ENCODE measurements around the gene C3orf18.

Gene C3orf18

GRCh38 chr3:50567386-50568167 lies at the start of gene C3orf18:
TSS of gene C3orf18 (minus strand) at chr3:50567747. CDS start at chr3:50565699, 2,048 bp downstream.
- DNase-seq = peak; percentile 77

GRCh38 chr3:50616770-50617095 lies 49.2 kb upstream of the C3orf18 start:
- peak; percentile 73 for DNase-seq

GRCh38 chr3:50616003-50616769 lies 48.6 kb upstream of the C3orf18 start:
- DNase-seq = peak; percentile 73

GRCh38 chr3:50615190-50615589 lies 47.6 kb upstream of the C3orf18 start:
- no peak for DNase-seq

DNA sequence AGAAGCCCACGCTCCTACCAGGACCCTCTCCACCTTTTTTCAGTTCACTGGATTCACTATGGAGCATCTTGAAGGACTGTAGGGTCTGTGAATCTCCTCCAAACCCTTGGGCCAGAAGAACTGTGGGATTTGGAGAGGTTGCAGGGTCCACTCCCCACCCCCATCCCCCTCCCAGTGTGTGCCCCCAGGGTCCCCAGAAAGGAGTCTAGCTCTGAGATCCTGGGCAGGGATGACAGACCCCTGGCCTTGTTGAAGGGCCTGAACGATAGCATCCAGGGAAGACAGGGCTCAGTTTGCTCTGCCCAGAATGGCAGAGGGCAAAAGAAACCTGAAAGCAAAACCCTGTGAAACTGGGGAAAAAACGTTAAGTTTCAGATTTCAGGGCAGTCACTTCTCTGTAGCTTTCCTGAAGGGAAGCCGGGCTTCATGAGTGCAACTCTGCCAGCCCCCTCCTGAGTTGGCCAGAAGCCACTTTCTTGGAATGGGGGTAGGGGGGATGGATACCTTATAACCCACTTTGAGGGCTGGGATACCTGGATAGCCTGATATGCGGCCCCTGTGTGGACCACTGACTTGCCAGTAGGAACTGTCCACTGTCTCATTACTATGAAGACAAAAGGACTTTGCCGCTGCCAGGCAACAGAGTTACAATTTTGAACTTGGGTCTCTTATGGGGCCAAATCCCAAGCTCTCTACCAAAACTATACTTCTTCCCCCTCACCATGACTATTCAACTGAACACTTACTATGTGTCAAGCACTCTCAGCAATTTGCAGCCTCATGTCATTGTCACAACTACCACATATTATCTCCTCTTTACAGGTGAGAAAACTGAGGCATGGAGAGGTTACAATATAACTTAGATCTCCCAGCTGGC lies 45.7 kb upstream of the C3orf18 start:
- no peak for DNase-seq

DNA sequence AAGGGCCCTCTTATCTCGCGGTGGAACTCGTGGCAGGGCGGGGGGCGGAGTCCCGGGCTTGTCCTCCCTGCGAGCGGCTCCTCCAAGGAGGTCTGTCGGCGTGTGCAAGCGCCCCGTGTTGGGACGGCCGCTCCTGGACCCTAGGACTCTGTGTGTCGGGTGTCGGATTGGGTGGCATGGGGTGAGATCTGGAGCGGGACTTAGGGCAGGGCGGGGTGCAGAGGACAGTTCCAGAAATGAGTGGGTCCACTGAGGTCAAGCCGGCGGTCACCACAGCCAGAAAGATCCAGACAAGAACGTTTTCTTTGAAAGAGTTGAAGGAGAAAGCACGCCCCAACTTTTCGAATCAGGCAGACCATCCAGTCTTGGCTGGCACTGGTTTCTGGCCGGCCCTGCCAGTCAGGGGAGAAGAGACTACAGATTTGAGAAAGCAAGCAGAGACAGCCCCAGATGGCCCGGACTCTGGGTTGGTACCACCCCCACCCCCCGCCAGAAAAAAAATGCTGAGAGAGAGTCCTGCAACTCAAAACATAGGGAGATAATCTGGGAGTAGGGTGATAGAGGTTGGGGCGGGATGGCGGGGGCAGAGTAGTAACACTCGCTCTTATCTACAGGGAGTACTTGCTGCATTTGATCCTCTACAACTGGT lies 44.8 kb upstream of the C3orf18 start:
- no peak for DNase-seq

DNA sequence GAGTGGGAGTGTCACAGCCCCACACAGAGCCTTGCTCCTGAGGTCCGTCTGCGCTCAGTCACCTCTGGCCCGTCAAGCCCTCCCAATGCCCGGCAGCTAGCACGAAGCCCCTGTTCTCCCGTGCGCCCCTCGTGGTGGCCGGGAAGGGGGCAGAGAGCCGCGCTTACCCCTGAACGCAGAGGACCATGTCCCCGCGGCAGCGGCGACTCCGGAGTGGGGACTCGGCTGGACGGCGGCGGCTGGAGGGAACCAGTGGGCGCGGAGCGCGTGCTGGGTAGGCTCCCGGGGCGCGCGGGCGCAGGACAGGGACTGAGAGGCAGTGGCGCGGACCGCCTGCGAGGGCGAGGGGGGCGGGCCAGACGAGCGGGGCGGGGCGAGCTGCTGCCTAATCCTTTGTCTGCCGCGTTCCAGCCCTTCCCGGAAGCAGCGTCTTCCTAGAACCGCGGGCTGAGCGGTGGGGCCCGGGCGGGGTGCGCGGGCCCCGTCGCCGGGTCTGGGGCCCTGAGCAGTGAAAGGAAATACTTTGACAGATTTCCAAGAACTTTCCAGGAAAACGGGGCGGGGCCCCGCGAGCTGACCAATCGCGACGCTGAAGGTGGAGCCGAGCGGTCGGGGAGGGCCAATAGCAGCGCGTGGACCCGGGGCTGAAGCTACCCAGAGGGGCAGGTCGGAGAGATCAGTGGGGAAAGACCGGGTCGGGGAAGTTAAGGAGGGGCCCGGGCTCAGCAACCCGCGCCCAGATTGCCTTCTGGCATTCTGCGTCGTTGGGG lies 44.1 kb upstream of the C3orf18 start, which contains the start of gene CISH:
Gene CISH, minus strand, starts transcription at position 311 of the 770 bp plus-strand sequence. Its CDS starts 124 bp downstream, at position 187.
- peak; percentile 78 for DNase-seq

GRCh38 chr3:50610992-50611463 lies 43.5 kb upstream of the C3orf18 start:
- DNase-seq = no peak

- no peak for DNase-seq
These were observed 42.8 kb upstream of the C3orf18 start for GRCh38 chr3:50610181-50610971.

DNA sequence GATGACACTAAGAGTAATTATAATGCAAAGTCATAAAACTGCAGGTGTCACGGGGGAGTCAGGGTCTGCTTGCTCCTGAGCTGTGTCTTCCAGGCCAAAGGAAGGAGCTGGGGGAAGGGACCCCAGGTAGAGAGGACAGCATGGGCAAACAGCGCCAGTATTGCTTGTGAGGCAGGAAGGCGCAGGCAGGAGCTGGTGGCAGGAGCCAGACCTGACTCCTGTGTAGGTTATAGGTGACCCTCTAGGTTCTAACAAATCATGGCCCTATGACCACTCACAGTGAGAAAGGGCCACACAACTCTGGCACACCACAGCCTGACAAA lies 42.2 kb upstream of the C3orf18 start:
- DNase-seq = no peak

- DNase-seq = no peak
These were observed 41.7 kb upstream of the C3orf18 start for GRCh38 chr3:50609071-50609762.

DNA sequence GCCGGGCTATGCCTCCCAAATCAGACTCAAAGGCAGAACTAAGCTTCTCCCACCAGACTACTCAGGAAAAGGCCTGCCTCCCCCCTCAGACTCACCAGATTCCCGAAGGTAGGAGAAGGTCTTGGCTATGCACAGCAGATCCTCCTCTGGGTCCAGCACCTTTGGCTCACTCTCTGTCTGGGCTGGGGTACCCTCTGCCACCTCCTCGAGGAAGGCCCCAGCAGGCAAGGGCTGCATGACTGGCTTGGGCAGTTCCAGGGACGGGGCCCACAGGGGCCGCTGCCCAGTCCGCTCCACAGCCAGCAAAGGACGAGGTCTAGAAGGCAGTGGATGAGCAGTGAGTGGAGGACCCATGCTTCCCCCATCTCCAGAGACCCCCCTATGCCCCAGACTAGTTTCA lies 40.7 kb upstream of the C3orf18 start:
- DNase-seq = no peak

GRCh38 chr3:50607271-50608091 lies 39.9 kb upstream of the C3orf18 start:
- no peak for DNase-seq

DNA sequence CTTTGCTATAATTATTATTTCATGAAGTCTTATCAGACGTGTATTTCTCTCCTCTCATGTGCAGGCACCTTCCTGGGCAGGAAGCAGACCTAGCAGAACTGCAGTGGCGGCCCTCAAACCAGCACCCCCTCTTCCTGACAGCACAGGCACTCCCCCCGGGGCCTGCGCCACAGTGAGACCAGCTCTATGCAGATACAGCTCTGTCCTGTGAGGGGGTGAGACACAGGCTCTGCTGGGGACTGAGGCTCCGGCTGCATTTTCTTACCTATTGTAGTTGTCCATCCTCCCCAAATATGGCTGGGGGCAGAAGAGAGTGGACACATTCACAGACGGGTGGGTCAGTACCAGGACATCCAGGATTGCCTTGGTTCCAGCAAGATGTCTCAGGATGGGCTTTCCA lies 39.0 kb upstream of the C3orf18 start:
- DNase-seq = no peak

DNA sequence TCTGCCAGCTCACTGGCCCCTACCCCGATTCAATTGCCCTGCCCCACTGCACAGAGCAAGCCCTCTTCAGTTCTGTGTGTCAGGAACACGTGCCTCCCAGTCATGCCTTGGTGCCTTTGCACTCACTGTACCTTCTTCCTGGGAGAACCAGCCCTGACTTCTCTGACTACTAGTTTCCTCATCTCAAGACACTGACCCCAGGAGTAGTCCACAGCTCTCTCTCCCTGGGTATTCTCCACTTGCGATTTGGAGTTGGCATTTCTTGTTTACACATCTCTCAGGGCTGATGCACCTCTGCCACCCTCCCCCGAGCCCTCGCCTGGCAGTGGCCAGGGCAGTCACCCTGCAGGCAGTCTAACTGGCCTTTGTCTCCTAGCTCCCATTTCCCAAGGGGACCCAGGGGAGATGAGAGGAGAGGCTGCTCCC lies 38.4 kb upstream of the C3orf18 start:
- DNase-seq = no peak

DNA sequence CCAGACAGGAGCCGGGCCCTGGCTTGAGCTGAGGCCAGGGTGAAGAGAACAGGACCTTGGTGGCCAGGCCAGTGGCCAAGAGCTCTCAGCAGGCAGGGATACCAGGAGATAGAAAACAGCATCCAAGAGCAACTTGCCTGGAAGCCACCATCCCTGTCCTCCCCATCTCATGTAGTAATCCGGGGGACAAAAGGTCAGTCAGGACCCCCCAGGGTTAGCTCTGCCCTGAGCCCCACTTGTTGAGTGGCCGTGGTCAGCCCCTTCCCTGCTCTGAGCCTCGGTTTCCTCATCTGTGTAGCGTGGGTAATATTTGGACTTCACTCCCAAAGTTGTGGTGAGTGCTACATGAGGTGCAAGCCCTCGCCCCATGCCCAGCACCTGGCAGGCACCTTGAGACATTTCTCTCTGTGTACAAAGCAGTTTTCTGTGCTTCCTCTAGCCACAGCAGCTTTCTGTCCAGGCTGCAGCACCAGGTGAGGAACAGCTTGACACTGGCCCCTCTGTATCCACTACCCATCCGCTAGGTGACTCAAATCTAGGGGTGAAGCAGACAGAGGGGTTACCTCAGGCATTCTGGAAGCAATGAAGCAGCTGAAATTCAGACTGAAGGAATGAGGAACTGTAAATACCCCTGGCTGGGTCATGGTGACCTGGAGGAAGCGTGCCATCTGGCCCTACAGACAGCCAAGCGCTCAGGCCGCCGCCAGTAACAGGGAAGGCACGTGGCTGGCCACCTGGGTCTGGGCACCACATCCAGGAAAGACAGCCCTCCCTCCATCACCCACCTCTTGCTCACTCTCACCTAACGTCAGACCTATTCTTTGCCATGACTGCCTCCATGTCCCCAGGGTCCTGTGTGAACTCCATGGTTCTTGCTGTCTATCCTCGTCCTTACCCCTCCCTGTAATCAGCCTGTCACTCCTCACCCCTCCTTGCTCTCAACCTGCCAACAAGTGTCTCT lies 37.4 kb upstream of the C3orf18 start:
- no peak for DNase-seq

GRCh38 chr3:50604110-50604621 lies 36.6 kb upstream of the C3orf18 start:
- no peak for DNase-seq

Measured in NCI-H146 (cell line).